Naive thymus-derived CD4-positive, alpha-beta T cell (primary cell): Measurements from ENCODE around the gene CDH13. TPM values are rescaled to one million over a fixed set of nuclear protein-coding genes. Genes with fewer than 3 reads are reported as not detected.

ENCODE experiments used
- ATAC-seq: fragments of 150-1000 bp; cut with Tn5 transposase; 2 replicates; pipeline ENCODE4 v1.10.0; 2021; ENCODE audit warnings: mild to moderate bottlenecking, moderate library complexity
- CTCF ChIA-PET: fragments of 350-600 bp; sonication (Branson Sonifier 250); formaldehyde crosslinking; loops from one replicate; lab custom pipeline; 2021; ENCODE audit warnings: antibody characterized with exemption; lab: Charles Lee
- POLR2A ChIA-PET: fragments of 350-600 bp; sonication (Branson Sonifier 250); formaldehyde crosslinking; loops from one replicate; lab custom pipeline; 2021; ENCODE audit warnings: antibody characterized with exemption, inconsistent platforms; lab: Charles Lee
- DNase-seq, 9 donors: peaks; one replicate each; pipeline versions ENCODE4 v3.0.0 to v3.0.0-alpha.2; 2020 to 2022; ENCODE audit warnings: mixed read lengths in 1 of 9
- H3K27ac ChIP-seq: one replicate; pipeline ENCODE4 v1.7.0; 2013; ENCODE audit warnings: mild to moderate bottlenecking, low read depth, low read length, moderate library complexity
- H3K27me3 ChIP-seq, 2 donors: one replicate each; pipeline ENCODE4 v1.7.0; 2013; ENCODE audit warnings: low read length in 2 of 2, mild to moderate bottlenecking in 2 of 2, moderate library complexity in 2 of 2; ENCODE audit not compliant: control insufficient read depth in 2 of 2, insufficient read depth in 2 of 2
- H3K36me3 ChIP-seq, 3 experiments: 1 replicate in 2 of 3; 2 replicates in 1 of 3; pipeline ENCODE4 v1.7.0; 2013; ENCODE audit warnings: low read length in 3 of 3, mild to moderate bottlenecking in 3 of 3, moderate library complexity in 1 of 3; ENCODE audit not compliant: insufficient read depth in 3 of 3, control insufficient read depth in 2 of 3
- H3K4me1 ChIP-seq, 2 donors: one replicate each; pipeline ENCODE4 v1.7.0; 2013; ENCODE audit warnings: low read length in 2 of 2, mild to moderate bottlenecking in 2 of 2, moderate library complexity in 1 of 2; ENCODE audit not compliant: control insufficient read depth in 2 of 2, insufficient read depth in 2 of 2
- H3K4me3 ChIP-seq: 2 replicates; pipeline ENCODE4 v1.7.0; 2013; ENCODE audit warnings: mild to moderate bottlenecking, low read length
- H3K9me3 ChIP-seq, 3 experiments: 1 replicate in 2 of 3; 2 replicates in 1 of 3; pipeline ENCODE4 v1.7.0; 2013; ENCODE audit warnings: low read length in 3 of 3; ENCODE audit not compliant: control insufficient read depth in 2 of 3
- H3K27ac Mint-ChIP-seq, 9 donors: one replicate each; pipeline ENCODE4 v1.8.0; 2020 to 2022; ENCODE audit warnings: mixed read lengths in 9 of 9, mild to moderate bottlenecking in 8 of 9, moderate library complexity in 5 of 9, inconsistent platforms in 2 of 9
- H3K27me3 Mint-ChIP-seq, 5 donors: one replicate each; pipeline ENCODE4 v1.8.0; 2021 to 2022; ENCODE audit warnings: mixed read lengths in 5 of 5, mild to moderate bottlenecking in 1 of 5
- H3K36me3 Mint-ChIP-seq, 5 donors: one replicate each; pipeline ENCODE4 v1.8.0; 2020 to 2022; ENCODE audit warnings: mixed read lengths in 5 of 5, mild to moderate bottlenecking in 3 of 5, inconsistent platforms in 1 of 5
- H3K4me1 Mint-ChIP-seq, 7 donors: one replicate each; pipeline ENCODE4 v1.8.0; 2020 to 2022; ENCODE audit warnings: mixed read lengths in 7 of 7, mild to moderate bottlenecking in 3 of 7, inconsistent platforms in 1 of 7
- H3K4me3 Mint-ChIP-seq, 10 donors: one replicate each; pipeline ENCODE4 v1.8.0; 2020 to 2022; ENCODE audit warnings: mild to moderate bottlenecking in 10 of 10, mixed read lengths in 10 of 10, moderate library complexity in 6 of 10, inconsistent platforms in 2 of 10
- H3K9me3 Mint-ChIP-seq, 11 donors: one replicate each; pipeline ENCODE4 v1.8.0; 2020 to 2022; ENCODE audit warnings: mixed read lengths in 11 of 11, mild to moderate bottlenecking in 4 of 11, inconsistent platforms in 1 of 11, moderate library complexity in 1 of 11
- intact Hi-C, 2 donors: fragments of 100-400 bp; cut with micrococcal nuclease; formaldehyde crosslinking; loops; one replicate each; pipeline ENCODE4 v1.15.1; 2023
- polyA plus RNA-seq, 2 donors: library from polyadenylated mRNA; unstranded; fragments of 300-500 nt; fragmentation: Illumina TruSeq; gene quantifications; one replicate each; pipeline ENCODE4 v1.2.3, GENCODE V29; 2021
- total RNA-seq, 6 experiments: library from RNA in 5 of 6; stranded (reverse) in 5 of 6; gene quantifications; 1 replicate in 5 of 6; 2 replicates in 1 of 6; pipeline ENCODE4 v1.2.3 and lab custom pipeline; 2021 to 2026

Gene CDH13
- total and polyA plus RNA-seq, 7 experiments from 2014 or later: not detected

GRCh38 chr16:82694239-82694874 lies 67.6 kb downstream of the CDH13 start:
- no peaks in the 10 kb centered on the region for H3K27me3 ChIP-seq
- peaks cover 0 to 1% (median 0%) of the 10 kb centered on the region in 7 donors for H3K4me1 Mint-ChIP-seq
- H3K36me3 ChIP-seq: no peaks in the 10 kb centered on the region
- no peaks in the 10 kb centered on the region for H3K36me3 Mint-ChIP-seq
- ATAC-seq (no peak), DNase-seq (no peak)
- intact Hi-C loops: no loop called here
- H3K9me3 Mint-ChIP-seq: peaks cover 0 to 6% (median 0%) of the 10 kb centered on the region in 11 donors
- no peaks in the 10 kb centered on the region for H3K4me1 ChIP-seq
- POLR2A ChIA-PET: no interaction called here
- no peak overlapping the region for H3K27ac Mint-ChIP-seq
- H3K4me3 Mint-ChIP-seq: no peak overlapping the region
- no peaks in the 10 kb centered on the region for H3K9me3 ChIP-seq
- no peak overlapping the region for H3K27ac ChIP-seq
- H3K27me3 Mint-ChIP-seq: peaks cover 0 to 11% (median 7%) of the 10 kb centered on the region in 5 donors
- CTCF ChIA-PET: no interaction called here
- H3K4me3 ChIP-seq: no peak overlapping the region

DNA sequence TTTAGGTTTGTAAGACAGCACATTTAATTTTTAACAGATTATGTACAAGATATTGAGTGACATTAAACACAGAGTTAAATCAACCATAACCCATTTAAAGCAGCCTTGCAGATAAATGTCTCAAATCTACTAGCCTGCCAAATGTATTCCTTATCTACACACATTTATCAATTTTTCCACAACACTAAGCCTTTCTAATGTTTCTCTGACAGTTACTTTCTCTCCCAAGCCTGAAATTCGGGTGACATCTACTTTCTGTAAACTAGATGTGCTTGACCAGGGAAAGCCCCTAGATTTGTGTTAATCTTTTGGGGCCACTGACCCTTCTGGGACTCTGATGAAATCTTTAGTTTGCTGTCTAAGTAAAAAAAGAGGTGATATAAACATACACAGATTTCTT lies 69.0 kb downstream of the CDH13 start:
- no peaks in the 10 kb centered on the region for H3K36me3 Mint-ChIP-seq
- Histone ChIP-seq H3K27me3 (no peaks in the 10 kb centered on the region), H3K4me3 (no peak overlapping the region), H3K36me3 (no peaks in the 10 kb centered on the region), H3K4me1 (no peaks in the 10 kb centered on the region), H3K9me3 (no peaks in the 10 kb centered on the region), H3K27ac (no peak overlapping the region)
- no peak overlapping the region for H3K27ac Mint-ChIP-seq
- no peak overlapping the region for H3K4me3 Mint-ChIP-seq
- ChIA-PET CTCF (no interaction called here), POLR2A (no interaction called here)
- intact Hi-C loops: no loop called here
- ATAC-seq (no peak), DNase-seq (no peak)
- peaks cover 0 to 6% (median 0%) of the 10 kb centered on the region in 11 donors for H3K9me3 Mint-ChIP-seq
- peaks cover 0 to 11% (median 0%) of the 10 kb centered on the region in 7 donors for H3K4me1 Mint-ChIP-seq
- peaks cover 0 to 11% (median 7%) of the 10 kb centered on the region in 5 donors for H3K27me3 Mint-ChIP-seq

GRCh38 chr16:82699260-82699659 lies 72.5 kb downstream of the CDH13 start:
- ChIA-PET POLR2A (no interaction called here), CTCF (no interaction called here)
- peaks cover 0 to 6% (median 0%) of the 10 kb centered on the region in 11 donors for H3K9me3 Mint-ChIP-seq
- ATAC-seq (no peak), DNase-seq (no peak)
- peaks cover 0 to 2% of the 10 kb centered on the region in 2 donors for H3K4me1 ChIP-seq
- H3K36me3 ChIP-seq: no peaks in the 10 kb centered on the region
- peaks cover 7 to 28% (median 22%) of the 10 kb centered on the region in 5 donors for H3K27me3 Mint-ChIP-seq
- H3K4me3 ChIP-seq: no peak overlapping the region
- no peak overlapping the region for H3K4me3 Mint-ChIP-seq
- H3K4me1 Mint-ChIP-seq: peaks cover 0 to 25% (median 0%) of the 10 kb centered on the region in 7 donors
- no peaks in the 10 kb centered on the region for H3K27me3 ChIP-seq
- intact Hi-C loops: no loop called here
- H3K36me3 Mint-ChIP-seq: no peaks in the 10 kb centered on the region
- no peak overlapping the region for H3K27ac Mint-ChIP-seq
- H3K9me3 ChIP-seq: no peaks in the 10 kb centered on the region
- H3K27ac ChIP-seq: no peak overlapping the region

- no peak for DNase-seq
- ATAC-seq: no peak
- Mint-ChIP-seq H3K4me1 (peaks cover 0 to 25% (median 0%) of the 10 kb centered on the region in 7 donors), H3K4me3 (no peak overlapping the region), H3K27ac (no peak overlapping the region), H3K36me3 (no peaks in the 10 kb centered on the region), H3K9me3 (peaks cover 0 to 6% (median 0%) of the 10 kb centered on the region in 11 donors), H3K27me3 (peaks cover 2 to 31% (median 19%) of the 10 kb centered on the region in 5 donors)
- no peak overlapping the region for H3K4me3 ChIP-seq
- H3K4me1 ChIP-seq: peaks cover 0 to 2% of the 10 kb centered on the region in 2 donors
- ChIA-PET POLR2A (no interaction called here), CTCF (no interaction called here)
- intact Hi-C loops: loop anchor here in 1 of 2 donors (5.0 kb wide), 1 partner anchor 43 kb away; no protein-coding TSS in a partner anchor
- H3K27me3 ChIP-seq: no peaks in the 10 kb centered on the region
- no peaks in the 10 kb centered on the region for H3K9me3 ChIP-seq
- H3K36me3 ChIP-seq: no peaks in the 10 kb centered on the region
- H3K27ac ChIP-seq: no peak overlapping the region
Observed at GRCh38 chr16:82699711-82700495, 73.1 kb downstream of the CDH13 start.

DNA sequence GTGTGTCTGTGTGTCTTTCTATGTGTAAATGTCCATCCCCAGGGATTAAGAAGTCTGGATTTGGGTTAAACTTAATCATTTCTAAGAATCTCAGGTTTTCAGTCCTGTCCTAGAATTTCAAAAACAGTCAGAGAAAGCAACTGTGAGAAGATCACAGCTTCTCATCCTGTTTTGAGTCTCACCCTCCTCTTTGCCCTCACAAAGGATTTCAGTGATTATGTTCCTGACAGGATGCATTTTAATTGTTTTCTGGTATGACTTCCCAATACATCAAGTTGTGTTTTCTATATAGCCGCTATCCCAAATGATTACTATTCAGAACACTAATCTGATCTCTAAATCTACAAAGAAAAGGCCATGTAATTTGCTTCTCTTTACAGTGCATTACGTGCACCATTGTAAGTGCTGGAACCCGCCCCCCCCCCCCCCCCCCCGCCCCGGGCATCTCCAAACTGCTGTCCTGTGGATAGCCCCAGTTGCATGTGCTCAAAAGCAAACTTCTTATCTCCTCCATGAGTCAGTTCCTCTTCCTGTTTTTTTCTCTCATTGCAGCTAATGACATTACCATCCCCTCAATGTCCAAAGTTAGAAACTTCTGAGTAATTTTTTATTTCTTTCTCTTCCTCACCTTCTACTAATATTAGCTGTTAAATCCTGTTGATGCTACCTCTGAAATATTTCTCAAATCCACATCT lies 73.9 kb downstream of the CDH13 start:
- H3K36me3 ChIP-seq: no peaks in the 10 kb centered on the region
- H3K4me1 Mint-ChIP-seq: peaks cover 0 to 25% (median 0%) of the 10 kb centered on the region in 7 donors
- no peaks in the 10 kb centered on the region for H3K9me3 ChIP-seq
- peak overlapping the region in 1 of 10 donors; percentile 2 for H3K4me3 Mint-ChIP-seq
- H3K36me3 Mint-ChIP-seq: no peaks in the 10 kb centered on the region
- peaks cover 2 to 31% (median 22%) of the 10 kb centered on the region in 5 donors for H3K27me3 Mint-ChIP-seq
- H3K27ac ChIP-seq: no peak overlapping the region
- peaks cover 0 to 6% (median 0%) of the 10 kb centered on the region in 11 donors for H3K9me3 Mint-ChIP-seq
- no peak for DNase-seq
- no peak overlapping the region for H3K27ac Mint-ChIP-seq
- H3K27me3 ChIP-seq: no peaks in the 10 kb centered on the region
- POLR2A ChIA-PET: no interaction called here
- H3K4me1 ChIP-seq: peaks cover 0 to 2% of the 10 kb centered on the region in 2 donors
- intact Hi-C loops: loop anchor here in 1 of 2 donors (5.0 kb wide), 1 partner anchor 43 kb away; no protein-coding TSS in a partner anchor
- no peak overlapping the region for H3K4me3 ChIP-seq
- CTCF ChIA-PET: no interaction called here
- ATAC-seq: no peak

- H3K4me3 Mint-ChIP-seq: peak overlapping the region in 1 of 10 donors; percentile 2
- ChIA-PET CTCF (no interaction called here), POLR2A (no interaction called here)
- Histone ChIP-seq H3K27ac (no peak overlapping the region), H3K9me3 (no peaks in the 10 kb centered on the region), H3K4me1 (peaks cover 0 to 2% of the 10 kb centered on the region in 2 donors), H3K4me3 (no peak overlapping the region), H3K27me3 (no peaks in the 10 kb centered on the region), H3K36me3 (no peaks in the 10 kb centered on the region)
- ATAC-seq (no peak), DNase-seq (no peak)
- H3K27me3 Mint-ChIP-seq: peaks cover 2 to 38% (median 22%) of the 10 kb centered on the region in 5 donors
- no peak overlapping the region for H3K27ac Mint-ChIP-seq
- no peaks in the 10 kb centered on the region for H3K36me3 Mint-ChIP-seq
- H3K4me1 Mint-ChIP-seq: peaks cover 0 to 25% (median 0%) of the 10 kb centered on the region in 7 donors
- intact Hi-C loops: loop anchor here in 1 of 2 donors (5.0 kb wide), 1 partner anchor 44 kb away; no protein-coding TSS in a partner anchor
- peaks cover 0 to 6% (median 0%) of the 10 kb centered on the region in 11 donors for H3K9me3 Mint-ChIP-seq
Observed at GRCh38 chr16:82701442-82701955, 74.7 kb downstream of the CDH13 start.
